ENCODE measurements around the gene RNF181. TPM values are rescaled to one million over a fixed set of nuclear protein-coding genes. Genes with fewer than 3 reads are reported as not detected.

RNF181 gene
- total and polyA plus RNA-seq, 2 of the 13 experiments (the other 11 are each of a cell fraction or from before 2014, with no cell fraction given), result 224 to 578 TPM

DNA sequence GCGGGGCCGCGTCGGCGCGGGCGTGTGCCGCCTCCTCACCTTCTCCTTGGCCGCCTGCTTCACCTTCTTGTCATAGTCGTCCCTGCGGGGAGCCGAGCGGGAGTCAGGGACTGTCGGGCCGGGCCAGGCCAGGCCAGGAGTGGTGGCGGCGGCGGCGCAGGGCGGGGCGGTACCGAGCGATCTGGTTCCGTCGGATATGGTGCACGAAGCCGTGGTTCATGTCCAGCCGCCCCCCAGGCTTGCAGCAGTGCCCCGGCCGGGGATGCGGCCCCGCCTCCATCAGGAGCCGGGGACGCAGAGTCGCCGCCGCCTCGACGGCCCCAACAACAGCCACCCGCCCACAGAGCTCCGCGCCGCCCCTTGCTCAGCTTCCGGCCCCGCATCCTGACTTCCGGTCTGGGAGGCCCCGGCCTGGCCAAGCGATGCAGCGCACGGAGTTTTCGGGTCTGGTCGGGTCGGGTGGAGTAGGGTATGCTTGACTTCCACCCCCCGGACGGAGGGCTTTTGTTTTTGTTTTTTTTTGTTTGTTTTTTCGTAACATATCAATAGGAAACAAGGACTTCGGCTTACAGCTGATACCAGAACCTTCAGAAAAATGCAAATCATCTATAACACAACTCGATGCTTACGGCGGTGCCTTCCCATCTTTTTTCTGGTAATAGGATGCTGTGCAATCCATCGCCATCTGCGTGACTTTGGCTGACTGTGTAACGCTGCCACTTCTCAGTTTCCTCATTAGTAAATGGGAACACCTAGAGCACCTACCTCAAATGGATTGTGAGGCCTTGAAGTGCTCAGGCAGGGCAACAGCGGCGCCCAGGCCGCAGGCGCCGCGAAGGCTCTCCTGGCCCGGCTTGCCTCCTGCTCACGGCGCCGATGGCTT lies 16.4 kb downstream of the RNF181 start, which contains the start of gene C2orf68 (continued):
- TF ChIP-seq, protein P1, sequence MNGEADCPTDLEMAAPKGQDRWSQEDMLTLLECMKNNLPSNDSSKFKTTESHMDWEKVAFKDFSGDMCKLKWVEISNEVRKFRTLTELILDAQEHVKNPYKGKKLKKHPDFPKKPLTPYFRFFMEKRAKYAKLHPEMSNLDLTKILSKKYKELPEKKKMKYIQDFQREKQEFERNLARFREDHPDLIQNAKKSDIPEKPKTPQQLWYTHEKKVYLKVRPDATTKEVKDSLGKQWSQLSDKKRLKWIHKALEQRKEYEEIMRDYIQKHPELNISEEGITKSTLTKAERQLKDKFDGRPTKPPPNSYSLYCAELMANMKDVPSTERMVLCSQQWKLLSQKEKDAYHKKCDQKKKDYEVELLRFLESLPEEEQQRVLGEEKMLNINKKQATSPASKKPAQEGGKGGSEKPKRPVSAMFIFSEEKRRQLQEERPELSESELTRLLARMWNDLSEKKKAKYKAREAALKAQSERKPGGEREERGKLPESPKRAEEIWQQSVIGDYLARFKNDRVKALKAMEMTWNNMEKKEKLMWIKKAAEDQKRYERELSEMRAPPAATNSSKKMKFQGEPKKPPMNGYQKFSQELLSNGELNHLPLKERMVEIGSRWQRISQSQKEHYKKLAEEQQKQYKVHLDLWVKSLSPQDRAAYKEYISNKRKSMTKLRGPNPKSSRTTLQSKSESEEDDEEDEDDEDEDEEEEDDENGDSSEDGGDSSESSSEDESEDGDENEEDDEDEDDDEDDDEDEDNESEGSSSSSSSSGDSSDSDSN (CRISPR knock-in tag; IDR thresholded peaks at IDR 0.05), result peak; percentile 87
- TF ChIP-seq NFKBIZ (CRISPR knock-in tag; IDR thresholded peaks at IDR 0.05) (peak; percentile 74), MBD4 (IDR thresholded peaks at IDR 0.05; ENCODE audit: borderline replicate concordance, low read length) (no peak), MTF1 (CRISPR knock-in tag; IDR thresholded peaks at IDR 0.05) (no peak), KDM4B (CRISPR knock-in tag; IDR thresholded peaks at IDR 0.05) (peak; percentile 14; the same call in 1 of the 2 replicates), ZNF513 (CRISPR knock-in tag; conservative IDR thresholded peaks at IDR 0.05) (no peak), BRF2 (CRISPR knock-in tag; IDR thresholded peaks at IDR 0.05) (no peak), ZNF331 (CRISPR knock-in tag; IDR thresholded peaks at IDR 0.05) (peak; percentile 65; the same call in 1 of the 2 replicates), CCDC6 (CRISPR knock-in tag; IDR thresholded peaks at IDR 0.05) (peak; percentile 80; the same call in 1 of the 2 replicates), ZNF296 (CRISPR knock-in tag; conservative IDR thresholded peaks at IDR 0.05) (0 out of 2 replicates have a peak, but pooled peaks have one; percentile 51), HES4 (CRISPR knock-in tag; IDR thresholded peaks at IDR 0.05; ENCODE audit: borderline replicate concordance) (peak; percentile 90), POLR2AphosphoS2 (IDR thresholded peaks at IDR 0.05; ENCODE audit: low read depth, low read length) (no peak), TFE3 (CRISPR knock-in tag; IDR thresholded peaks at IDR 0.05) (peak; percentile 57), NR2C2 (CRISPR knock-in tag; IDR thresholded peaks at IDR 0.05; ENCODE audit: borderline replicate concordance) (peak; percentile 63), SMAD9 (CRISPR knock-in tag; IDR thresholded peaks at IDR 0.05) (no peak; the same call in 1 of the 2 replicates), BRD4 (CRISPR knock-in tag; IDR thresholded peaks at IDR 0.05) (peak; percentile 74; the same call in 1 of the 2 replicates), ZNF251 (CRISPR knock-in tag; IDR thresholded peaks at IDR 0.05) (no peak), MIER2 (CRISPR knock-in tag; IDR thresholded peaks at IDR 0.05) (no peak; the same call in 1 of the 2 replicates), RFX5 (IDR thresholded peaks at IDR 0.05; ENCODE audit: low read depth, low read length) (no peak)
- TF ChIP-seq, protein P2, sequence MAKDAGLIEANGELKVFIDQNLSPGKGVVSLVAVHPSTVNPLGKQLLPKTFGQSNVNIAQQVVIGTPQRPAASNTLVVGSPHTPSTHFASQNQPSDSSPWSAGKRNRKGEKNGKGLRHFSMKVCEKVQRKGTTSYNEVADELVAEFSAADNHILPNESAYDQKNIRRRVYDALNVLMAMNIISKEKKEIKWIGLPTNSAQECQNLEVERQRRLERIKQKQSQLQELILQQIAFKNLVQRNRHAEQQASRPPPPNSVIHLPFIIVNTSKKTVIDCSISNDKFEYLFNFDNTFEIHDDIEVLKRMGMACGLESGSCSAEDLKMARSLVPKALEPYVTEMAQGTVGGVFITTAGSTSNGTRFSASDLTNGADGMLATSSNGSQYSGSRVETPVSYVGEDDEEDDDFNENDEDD (CRISPR knock-in tag; IDR thresholded peaks at IDR 0.05; ENCODE audit: borderline replicate concordance), result peak; percentile 94; the same call in 1 of the 2 replicates
